ENCODE measurements around the gene ZMIZ1.

Gene ZMIZ1

DNA sequence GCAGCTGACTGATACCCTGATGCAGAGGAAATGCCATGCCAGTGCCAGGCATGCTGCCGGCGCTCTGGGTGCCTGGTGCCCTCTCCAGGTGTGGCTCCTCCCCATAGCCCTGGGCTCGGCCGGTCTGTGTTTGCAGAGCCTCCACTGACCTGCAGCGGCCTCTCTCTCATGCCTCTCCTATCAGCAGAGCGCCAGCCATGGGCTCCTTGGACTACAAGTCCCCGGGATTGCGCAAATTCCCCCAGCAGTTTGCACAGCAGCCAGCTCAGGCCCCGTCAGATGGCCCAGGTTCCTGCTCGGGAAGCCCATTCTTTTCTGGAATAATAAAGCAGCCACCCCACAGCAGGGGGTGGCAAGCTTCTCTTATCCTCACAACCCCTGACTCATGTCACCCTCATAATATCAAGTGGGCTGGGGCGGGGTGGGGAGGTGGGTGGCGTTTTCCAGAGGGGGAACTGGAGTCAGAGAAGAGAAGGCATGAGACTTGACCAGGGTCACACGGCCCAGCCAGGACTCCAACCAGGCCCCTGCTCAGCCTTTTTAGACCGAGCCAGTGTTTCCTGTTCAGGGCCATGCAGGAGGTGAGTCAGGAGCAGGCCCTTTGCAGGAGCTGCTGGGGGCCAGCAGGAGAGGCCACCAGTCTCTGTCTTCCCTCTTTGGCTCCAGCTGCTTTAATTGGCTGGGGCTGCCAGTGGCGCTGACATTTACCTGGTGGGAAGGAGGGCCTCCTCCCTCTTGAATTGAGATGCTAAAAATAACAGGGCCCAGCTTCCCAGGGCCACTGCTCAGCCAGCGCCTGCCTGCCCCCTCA lies 58.6 kb downstream of the ZMIZ1 start:
- Histone ChIP-seq H3K27me3 (ENCODE audit: control insufficient read depth, insufficient read depth, low read length) (no peaks in the 10 kb centered on the region), H3K9ac (ENCODE audit: low read length) (no peak overlapping the region), H3K9me3 (ENCODE audit: control insufficient read depth, low read depth, low read length) (no peaks in the 10 kb centered on the region), H3K36me3 (ENCODE audit: control insufficient read depth, low read depth, low read length) (peaks cover 22% of the 10 kb centered on the region), H3K4me1 (ENCODE audit: control insufficient read depth, low read depth, low read length) (peaks cover 49% of the 10 kb centered on the region), H3K4me3 (ENCODE audit: low read length) (no peak overlapping the region), H3K27ac (ENCODE audit: low read length) (no peak overlapping the region)

DNA sequence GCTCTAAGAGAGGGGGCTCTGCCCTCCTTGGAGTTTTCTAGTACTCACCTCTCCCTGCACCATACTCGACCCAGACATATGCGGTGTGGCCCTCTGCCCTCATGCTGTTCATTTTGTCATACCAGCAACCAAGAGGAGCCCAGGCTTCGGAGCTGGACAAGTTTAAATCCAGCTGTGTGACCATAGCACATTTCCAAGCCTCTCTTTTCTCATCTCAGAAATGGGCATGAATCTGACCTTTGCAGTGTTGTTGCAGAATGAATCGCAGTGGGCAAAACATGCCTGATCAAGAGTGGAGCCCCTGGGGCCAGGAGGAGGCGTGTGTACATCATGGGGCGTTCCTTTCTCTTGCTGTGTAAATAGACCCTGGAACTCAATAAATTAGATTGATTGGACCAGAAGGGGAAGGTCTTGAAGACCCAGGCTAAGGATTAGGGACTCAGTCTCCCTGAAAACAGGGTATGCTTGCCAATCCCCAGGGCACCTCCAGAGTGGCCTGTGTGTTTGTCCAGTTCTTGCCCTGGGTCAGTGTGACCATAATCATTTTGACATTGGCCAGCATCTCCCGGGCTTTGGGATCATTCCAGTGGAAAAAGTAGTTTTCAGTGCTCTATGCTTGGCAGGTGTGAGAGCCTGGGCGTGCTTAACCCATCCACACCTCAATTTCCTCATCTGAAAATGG lies 59.6 kb downstream of the ZMIZ1 start:
- peaks cover 16% of the 10 kb centered on the region for H3K36me3 ChIP-seq (ENCODE audit: control insufficient read depth, low read depth, low read length)
- H3K27ac ChIP-seq (ENCODE audit: low read length) = no peak overlapping the region
- H3K9ac ChIP-seq (ENCODE audit: low read length) = no peak overlapping the region
- H3K9me3 ChIP-seq (ENCODE audit: control insufficient read depth, low read depth, low read length) = no peaks in the 10 kb centered on the region
- H3K4me3 ChIP-seq (ENCODE audit: low read length) = no peak overlapping the region
- H3K4me1 ChIP-seq (ENCODE audit: control insufficient read depth, low read depth, low read length) = peaks cover 59% of the 10 kb centered on the region
- H3K27me3 ChIP-seq (ENCODE audit: control insufficient read depth, insufficient read depth, low read length) = no peaks in the 10 kb centered on the region

DNA sequence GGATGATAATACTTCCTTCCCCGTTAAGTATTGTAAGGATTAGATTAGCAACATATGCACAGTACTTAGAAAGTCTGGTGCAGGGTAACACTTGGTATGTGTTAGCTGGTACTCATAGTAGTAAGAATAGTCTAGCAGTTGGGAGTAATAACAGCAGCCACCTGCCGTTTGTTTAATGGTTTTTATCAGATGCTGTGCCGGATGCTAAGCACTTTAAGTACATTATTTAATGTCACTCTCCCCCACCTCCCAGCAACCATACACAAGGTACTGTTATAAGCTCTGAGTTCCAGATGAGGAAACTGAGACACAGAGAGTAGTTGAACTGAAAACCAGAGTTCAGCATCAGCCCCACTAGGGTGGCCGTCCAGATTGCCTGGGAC lies 60.1 kb downstream of the ZMIZ1 start:
- H3K27ac ChIP-seq (ENCODE audit: low read length) = no peak overlapping the region
- H3K9ac ChIP-seq (ENCODE audit: low read length) = no peak overlapping the region
- peaks cover 13% of the 10 kb centered on the region for H3K36me3 ChIP-seq (ENCODE audit: control insufficient read depth, low read depth, low read length)
- no peak overlapping the region for H3K4me3 ChIP-seq (ENCODE audit: low read length)
- H3K9me3 ChIP-seq (ENCODE audit: control insufficient read depth, low read depth, low read length) = no peaks in the 10 kb centered on the region
- H3K27me3 ChIP-seq (ENCODE audit: control insufficient read depth, insufficient read depth, low read length) = no peaks in the 10 kb centered on the region
- peaks cover 59% of the 10 kb centered on the region for H3K4me1 ChIP-seq (ENCODE audit: control insufficient read depth, low read depth, low read length)

DNA sequence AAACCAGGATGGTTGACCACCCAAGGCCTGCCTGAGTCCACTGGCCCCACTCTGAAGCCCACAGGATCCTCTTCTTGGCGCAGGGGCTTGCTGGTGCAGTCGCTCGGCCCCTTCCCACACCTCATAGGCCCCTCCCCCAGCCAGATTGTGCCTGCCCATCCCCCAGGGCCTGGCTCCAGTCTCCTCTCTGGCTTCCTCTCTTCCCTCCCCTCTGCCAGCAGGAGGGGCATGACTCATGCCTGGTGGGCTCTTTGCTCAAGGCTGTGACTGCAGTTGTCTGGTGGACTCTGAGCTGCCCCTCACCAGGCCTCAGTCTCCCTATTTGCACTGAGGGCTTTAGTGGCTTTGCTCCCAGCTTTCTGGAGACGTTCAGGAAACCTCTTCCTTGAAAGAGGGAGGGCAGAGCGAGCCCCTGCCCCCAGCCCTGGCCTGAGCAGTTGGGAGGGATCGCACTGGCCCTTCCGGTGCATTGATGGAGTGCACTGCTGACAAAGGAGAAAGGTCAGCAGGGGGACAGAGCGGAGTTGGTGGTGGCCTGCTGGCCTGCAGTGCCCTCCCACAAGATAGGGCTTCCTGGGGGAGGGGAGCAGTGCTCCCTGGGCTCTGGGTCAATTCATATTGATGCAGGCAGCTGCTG lies 60.7 kb downstream of the ZMIZ1 start:
- Histone ChIP-seq H3K9ac (ENCODE audit: low read length) (peak overlapping the region; percentile 6), H3K4me3 (ENCODE audit: low read length) (peak overlapping the region; percentile 15), H3K27ac (ENCODE audit: low read length) (peak overlapping the region; percentile 50), H3K36me3 (ENCODE audit: control insufficient read depth, low read depth, low read length) (peaks cover 7% of the 10 kb centered on the region), H3K9me3 (ENCODE audit: control insufficient read depth, low read depth, low read length) (no peaks in the 10 kb centered on the region), H3K4me1 (ENCODE audit: control insufficient read depth, low read depth, low read length) (peaks cover 59% of the 10 kb centered on the region), H3K27me3 (ENCODE audit: control insufficient read depth, insufficient read depth, low read length) (no peaks in the 10 kb centered on the region)

DNA sequence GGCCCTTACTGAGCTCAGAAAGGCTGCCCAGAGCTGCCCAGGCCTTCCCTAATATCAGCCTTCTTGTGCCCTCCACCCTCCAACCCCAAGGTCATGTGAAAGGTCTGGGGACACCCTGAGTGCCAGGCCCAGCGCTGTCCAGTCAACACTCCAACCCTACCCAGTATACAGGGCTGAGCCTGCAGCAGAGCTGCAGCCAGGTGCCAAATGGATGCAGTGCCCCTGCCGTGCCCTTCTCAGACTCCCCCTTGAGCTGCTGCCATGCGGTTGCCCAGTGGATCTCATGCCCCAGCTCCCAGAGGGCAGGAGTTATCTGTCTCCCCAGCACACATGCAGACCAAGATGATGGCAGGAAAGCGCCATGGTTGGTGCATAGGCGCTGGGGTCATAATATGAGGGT lies 61.5 kb downstream of the ZMIZ1 start:
- H3K4me3 ChIP-seq (ENCODE audit: low read length) = peak overlapping the region; percentile 15
- peaks cover 59% of the 10 kb centered on the region for H3K4me1 ChIP-seq (ENCODE audit: control insufficient read depth, low read depth, low read length)
- no peaks in the 10 kb centered on the region for H3K36me3 ChIP-seq (ENCODE audit: control insufficient read depth, low read depth, low read length)
- no peak overlapping the region for H3K9ac ChIP-seq (ENCODE audit: low read length)
- H3K9me3 ChIP-seq (ENCODE audit: control insufficient read depth, low read depth, low read length) = no peaks in the 10 kb centered on the region
- no peak overlapping the region for H3K27ac ChIP-seq (ENCODE audit: low read length)
- no peaks in the 10 kb centered on the region for H3K27me3 ChIP-seq (ENCODE audit: control insufficient read depth, insufficient read depth, low read length)

DNA sequence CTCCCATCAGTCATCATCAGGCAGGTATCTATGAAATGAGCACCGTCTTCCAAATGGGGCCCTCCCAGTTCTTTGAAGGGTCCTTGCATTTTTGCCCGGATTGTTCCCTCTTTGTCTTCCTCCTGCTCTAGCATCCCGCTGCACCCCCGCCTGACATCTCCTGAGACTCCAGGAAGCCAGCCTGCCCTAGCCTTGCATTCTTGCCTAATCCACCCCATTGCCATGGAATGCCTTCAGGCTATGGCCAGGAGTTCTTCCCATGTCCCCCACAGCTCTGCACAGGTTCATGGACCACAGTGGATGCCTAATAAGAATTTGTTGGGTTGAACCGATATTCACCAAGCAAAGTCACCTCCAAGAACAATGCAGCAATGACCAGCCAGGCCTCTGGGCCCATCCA lies 62.1 kb downstream of the ZMIZ1 start:
- no peaks in the 10 kb centered on the region for H3K27me3 ChIP-seq (ENCODE audit: control insufficient read depth, insufficient read depth, low read length)
- H3K9me3 ChIP-seq (ENCODE audit: control insufficient read depth, low read depth, low read length) = no peaks in the 10 kb centered on the region
- H3K4me3 ChIP-seq (ENCODE audit: low read length) = peak overlapping the region; percentile 5
- H3K9ac ChIP-seq (ENCODE audit: low read length) = no peak overlapping the region
- H3K27ac ChIP-seq (ENCODE audit: low read length) = no peak overlapping the region
- H3K4me1 ChIP-seq (ENCODE audit: control insufficient read depth, low read depth, low read length) = peaks cover 59% of the 10 kb centered on the region
- H3K36me3 ChIP-seq (ENCODE audit: control insufficient read depth, low read depth, low read length) = no peaks in the 10 kb centered on the region

DNA sequence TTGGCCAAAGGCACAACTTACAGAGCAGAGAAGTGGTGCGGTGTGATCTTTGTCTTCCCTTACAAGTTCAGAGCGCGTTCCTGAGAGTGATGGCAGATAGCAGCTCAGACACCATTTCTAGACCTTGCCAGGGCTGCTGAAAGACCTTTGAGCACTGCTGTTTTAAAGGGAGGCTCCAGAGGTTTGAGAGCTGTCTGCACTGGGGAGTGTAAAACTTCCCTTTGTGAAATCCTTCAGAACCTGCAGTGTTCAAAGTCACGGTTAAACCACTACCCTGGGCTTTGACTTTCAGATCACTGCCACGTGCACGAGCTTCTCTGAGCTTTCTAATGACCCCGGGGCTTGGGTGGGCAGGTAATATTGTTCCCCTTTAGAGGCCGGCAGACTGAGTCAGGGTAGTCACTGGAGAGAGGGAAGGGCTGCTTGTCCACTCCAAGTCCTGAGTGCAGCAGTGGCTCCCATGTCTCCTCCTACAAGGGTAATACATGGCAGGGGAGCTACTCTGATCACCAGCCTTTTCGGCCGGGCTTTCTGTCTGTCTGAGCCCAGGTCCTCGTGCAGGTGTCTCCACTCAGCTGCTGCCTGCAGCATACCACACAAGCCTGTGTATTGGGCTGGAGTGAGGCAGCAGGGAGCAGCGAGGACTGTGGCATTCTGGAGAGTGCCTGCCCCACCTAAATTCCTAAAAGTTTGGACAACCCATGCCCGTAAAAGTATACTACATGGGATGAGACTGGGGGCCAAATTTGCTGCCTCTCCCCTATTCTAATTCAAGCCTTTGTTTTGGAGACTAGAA lies 63.3 kb downstream of the ZMIZ1 start:
- Histone ChIP-seq H3K36me3 (ENCODE audit: control insufficient read depth, low read depth, low read length) (no peaks in the 10 kb centered on the region), H3K4me3 (ENCODE audit: low read length) (no peak overlapping the region), H3K4me1 (ENCODE audit: control insufficient read depth, low read depth, low read length) (peaks cover 56% of the 10 kb centered on the region), H3K9ac (ENCODE audit: low read length) (peak overlapping the region; percentile 2), H3K9me3 (ENCODE audit: control insufficient read depth, low read depth, low read length) (no peaks in the 10 kb centered on the region), H3K27ac (ENCODE audit: low read length) (no peak overlapping the region), H3K27me3 (ENCODE audit: control insufficient read depth, insufficient read depth, low read length) (no peaks in the 10 kb centered on the region)

DNA sequence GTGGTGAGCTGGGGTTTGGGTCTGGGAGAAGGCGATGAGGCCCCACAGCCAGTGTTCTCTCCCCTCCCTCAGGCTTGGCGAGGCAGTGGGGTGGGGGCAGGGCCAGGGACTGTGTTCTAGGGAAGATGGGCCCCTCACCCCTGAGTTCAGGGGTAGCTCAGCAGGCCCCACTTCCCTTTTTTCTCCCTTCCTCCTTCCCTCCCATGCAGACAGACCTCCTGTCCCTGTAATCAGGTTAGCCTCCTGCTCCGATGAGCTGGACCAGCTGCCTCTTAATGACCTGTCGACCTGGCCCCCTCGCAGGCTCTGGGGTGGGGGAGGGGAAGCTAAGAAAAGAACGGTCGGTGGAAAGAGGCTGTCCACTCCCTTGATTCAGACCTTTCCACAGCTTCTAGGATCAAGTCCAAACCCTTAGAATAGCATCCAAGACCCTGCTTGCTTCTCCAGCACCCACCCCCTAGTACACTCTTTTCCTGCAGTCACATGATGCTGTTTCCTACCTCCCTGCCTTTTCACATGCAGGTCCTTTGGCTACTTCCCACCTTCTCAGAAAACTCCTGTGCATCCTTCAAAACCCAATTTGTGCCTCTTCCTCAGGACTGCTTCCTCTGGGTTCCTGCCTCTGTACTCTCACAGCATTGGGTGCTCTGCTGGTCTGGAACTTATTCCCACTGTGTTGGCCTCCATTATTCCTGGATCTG lies 64.1 kb downstream of the ZMIZ1 start:
- no peak overlapping the region for H3K27ac ChIP-seq (ENCODE audit: low read length)
- peak overlapping the region; percentile 2 for H3K9ac ChIP-seq (ENCODE audit: low read length)
- H3K9me3 ChIP-seq (ENCODE audit: control insufficient read depth, low read depth, low read length) = no peaks in the 10 kb centered on the region
- no peaks in the 10 kb centered on the region for H3K27me3 ChIP-seq (ENCODE audit: control insufficient read depth, insufficient read depth, low read length)
- H3K4me3 ChIP-seq (ENCODE audit: low read length) = no peak overlapping the region
- peaks cover 57% of the 10 kb centered on the region for H3K4me1 ChIP-seq (ENCODE audit: control insufficient read depth, low read depth, low read length)
- no peaks in the 10 kb centered on the region for H3K36me3 ChIP-seq (ENCODE audit: control insufficient read depth, low read depth, low read length)

DNA sequence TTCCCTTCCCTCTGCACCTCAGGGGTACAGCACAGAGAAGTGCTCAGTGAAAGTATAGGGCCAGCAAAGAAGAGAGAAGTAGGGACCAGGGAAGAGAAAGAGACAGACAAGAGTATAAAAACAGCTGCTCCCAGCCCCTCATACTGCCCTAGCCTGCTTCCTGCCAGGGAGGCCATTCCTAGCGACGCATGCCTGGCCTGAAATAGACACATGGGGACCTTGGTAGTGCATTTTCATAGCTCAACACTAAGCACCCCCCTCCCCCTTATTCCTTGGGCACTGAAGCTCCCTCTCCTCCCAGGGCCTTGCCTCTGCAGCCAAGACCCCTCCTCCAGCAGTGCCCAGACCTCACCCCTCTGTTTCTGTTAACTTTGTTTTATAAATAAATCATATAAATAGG lies 64.7 kb downstream of the ZMIZ1 start:
- Histone ChIP-seq H3K4me3 (ENCODE audit: low read length) (no peak overlapping the region), H3K9ac (ENCODE audit: low read length) (no peak overlapping the region), H3K27ac (ENCODE audit: low read length) (no peak overlapping the region)

DNA sequence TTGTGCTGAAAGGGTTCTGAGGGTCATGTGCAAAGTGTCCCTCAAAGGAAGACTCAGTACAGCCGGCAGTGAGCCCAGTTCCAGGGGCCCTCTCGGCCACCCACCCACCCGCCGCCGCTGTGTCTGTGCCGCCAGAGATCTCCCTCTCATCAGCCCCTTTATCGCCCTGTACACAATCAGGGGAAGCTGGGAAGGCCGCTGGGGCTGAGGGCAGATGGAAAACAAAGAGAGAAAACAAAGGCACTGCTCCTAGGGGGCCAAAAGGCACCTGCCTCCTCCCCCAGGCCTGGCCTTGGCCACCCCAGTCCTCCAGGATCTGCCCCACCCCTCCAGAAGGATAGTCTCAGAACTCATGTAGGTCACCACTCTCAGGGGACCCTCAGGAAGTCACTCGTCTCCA lies 67.0 kb downstream of the ZMIZ1 start:
- Histone ChIP-seq H3K27me3 (ENCODE audit: control insufficient read depth, insufficient read depth, low read length) (no peaks in the 10 kb centered on the region), H3K4me3 (ENCODE audit: low read length) (no peak overlapping the region), H3K36me3 (ENCODE audit: control insufficient read depth, low read depth, low read length) (peaks cover under 1% of the 10 kb centered on the region), H3K9me3 (ENCODE audit: control insufficient read depth, low read depth, low read length) (no peaks in the 10 kb centered on the region), H3K9ac (ENCODE audit: low read length) (no peak overlapping the region), H3K27ac (ENCODE audit: low read length) (no peak overlapping the region), H3K4me1 (ENCODE audit: control insufficient read depth, low read depth, low read length) (peaks cover 30% of the 10 kb centered on the region)

More for the DNA sequence above, 64.7 kb downstream of the ZMIZ1 start:
- peaks cover 52% of the 10 kb centered on the region for H3K4me1 ChIP-seq (ENCODE audit: control insufficient read depth, low read depth, low read length)
- H3K27me3 ChIP-seq (ENCODE audit: control insufficient read depth, insufficient read depth, low read length) = no peaks in the 10 kb centered on the region
- H3K36me3 ChIP-seq (ENCODE audit: control insufficient read depth, low read depth, low read length) = no peaks in the 10 kb centered on the region
- H3K9me3 ChIP-seq (ENCODE audit: control insufficient read depth, low read depth, low read length) = no peaks in the 10 kb centered on the region
